ENCODE results near the gene ATF3.

Gene ATF3

GRCh38 chr1:212587016-212587887 lies 21.3 kb upstream of the ATF3 start:
- no peak for DNase-seq

GRCh38 chr1:212587888-212588510 lies 20.6 kb upstream of the ATF3 start:
- no peak for DNase-seq

- DNase-seq: no peak
Observed at GRCh38 chr1:212589446-212589845, 19.1 kb upstream of the ATF3 start.

- no peak for DNase-seq
Observed at GRCh38 chr1:212591922-212592321, 16.6 kb upstream of the ATF3 start.

- no peak for DNase-seq
Observed at GRCh38 chr1:212593821-212594251, 14.7 kb upstream of the ATF3 start.

- DNase-seq: no peak
Observed at GRCh38 chr1:212594640-212595039, 13.9 kb upstream of the ATF3 start.

- no peak for DNase-seq
Observed at GRCh38 chr1:212595229-212595628, 13.3 kb upstream of the ATF3 start.

GRCh38 chr1:212595787-212596714 lies 12.5 kb upstream of the ATF3 start:
- no peak for DNase-seq

GRCh38 chr1:212596798-212597197 lies 11.8 kb upstream of the ATF3 start:
- DNase-seq: no peak

- DNase-seq: no peak
Observed at GRCh38 chr1:212597487-212597886, 11.1 kb upstream of the ATF3 start.

GRCh38 chr1:212600071-212600915 lies 8.3 kb upstream of the ATF3 start:
- no peak for DNase-seq

GRCh38 chr1:212600980-212601379 lies 7.6 kb upstream of the ATF3 start:
- DNase-seq: no peak

GRCh38 chr1:212601524-212601923 lies 7.0 kb upstream of the ATF3 start:
- no peak for DNase-seq

- DNase-seq: no peak
Observed at GRCh38 chr1:212605441-212606394, 2.8 kb upstream of the ATF3 start.

GRCh38 chr1:212606395-212607205 lies 2.0 kb upstream of the ATF3 start:
- no peak for DNase-seq

GRCh38 chr1:212607206-212607912 lies 1.2 kb upstream of the ATF3 start:
- DNase-seq: no peak

- no peak for DNase-seq
Observed at GRCh38 chr1:212607913-212608391, 609 bp upstream of the ATF3 start.

GRCh38 chr1:212608959-212609700 lies 569 bp downstream of the ATF3 start:
- no peak for DNase-seq

All from NCI-H1436 treated with DMSO at 0.1 percent for 48 hours (cell line).